GM12864 (cell line): Measurements from ENCODE around the gene C5.

ENCODE experiments used
- DNase-seq: peaks from one replicate; pipeline ENCODE4 v3.0.0-alpha.2; 2011; ENCODE audit warnings: low read depth
- H3K4me3 ChIP-seq: 2 replicates; pipeline ENCODE4 v1.5.1; 2011; ENCODE audit warnings: mild to moderate bottlenecking, low read depth, low read length, control low read depth
- TF ChIP-seq, protein P1 (sequence below): IDR thresholded peaks from 2 replicates; pipeline ENCODE4 v1.5.1; 2011; ENCODE audit warnings: low read depth, mild to moderate bottlenecking, moderate library complexity, low read length, control low read depth, inconsistent platforms; ENCODE audit errors: missing control alignments

Gene C5

DNA sequence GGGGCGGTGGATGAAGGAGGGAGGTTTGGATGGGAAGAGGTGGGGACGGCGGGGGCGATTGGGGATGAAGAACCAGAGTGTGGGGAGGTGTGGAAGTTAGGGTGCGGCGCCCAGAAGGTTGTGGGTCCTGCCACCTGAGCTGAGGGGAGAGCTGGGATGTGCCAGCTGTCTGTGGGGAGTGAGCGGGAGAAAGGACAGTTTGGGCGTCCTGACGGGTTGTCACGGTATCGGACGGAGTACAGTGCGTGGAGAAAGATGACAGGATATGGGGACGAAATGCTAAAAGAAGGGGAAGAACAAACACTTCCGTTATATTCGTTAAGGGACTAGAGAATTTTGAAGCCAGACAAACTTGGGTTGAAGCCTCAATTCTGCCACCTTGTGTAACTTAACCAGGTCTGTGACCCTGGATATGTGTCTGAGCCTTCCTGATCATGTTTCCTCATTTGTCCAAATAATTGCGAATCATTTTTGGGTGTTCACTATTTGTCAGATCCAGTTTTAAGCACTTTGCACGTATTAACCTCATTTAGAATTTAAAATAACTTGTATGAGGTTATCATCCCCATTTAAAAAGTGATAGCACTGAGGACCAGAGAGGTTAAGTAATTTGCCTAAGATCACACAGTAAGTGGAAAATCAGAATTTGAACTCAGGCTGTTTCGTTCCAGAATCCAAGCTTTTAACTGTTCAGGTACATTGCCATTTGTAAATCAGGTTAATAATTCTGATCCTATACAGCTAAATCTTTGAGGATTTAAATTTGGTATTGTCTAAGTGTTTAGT lies 25.4 kb upstream of the C5 start:
- peak; percentile 35 for DNase-seq
- TF ChIP-seq, protein P1, sequence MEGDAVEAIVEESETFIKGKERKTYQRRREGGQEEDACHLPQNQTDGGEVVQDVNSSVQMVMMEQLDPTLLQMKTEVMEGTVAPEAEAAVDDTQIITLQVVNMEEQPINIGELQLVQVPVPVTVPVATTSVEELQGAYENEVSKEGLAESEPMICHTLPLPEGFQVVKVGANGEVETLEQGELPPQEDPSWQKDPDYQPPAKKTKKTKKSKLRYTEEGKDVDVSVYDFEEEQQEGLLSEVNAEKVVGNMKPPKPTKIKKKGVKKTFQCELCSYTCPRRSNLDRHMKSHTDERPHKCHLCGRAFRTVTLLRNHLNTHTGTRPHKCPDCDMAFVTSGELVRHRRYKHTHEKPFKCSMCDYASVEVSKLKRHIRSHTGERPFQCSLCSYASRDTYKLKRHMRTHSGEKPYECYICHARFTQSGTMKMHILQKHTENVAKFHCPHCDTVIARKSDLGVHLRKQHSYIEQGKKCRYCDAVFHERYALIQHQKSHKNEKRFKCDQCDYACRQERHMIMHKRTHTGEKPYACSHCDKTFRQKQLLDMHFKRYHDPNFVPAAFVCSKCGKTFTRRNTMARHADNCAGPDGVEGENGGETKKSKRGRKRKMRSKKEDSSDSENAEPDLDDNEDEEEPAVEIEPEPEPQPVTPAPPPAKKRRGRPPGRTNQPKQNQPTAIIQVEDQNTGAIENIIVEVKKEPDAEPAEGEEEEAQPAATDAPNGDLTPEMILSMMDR: peak; percentile 24
- peak overlapping the region; percentile 82 for H3K4me3 ChIP-seq

DNA sequence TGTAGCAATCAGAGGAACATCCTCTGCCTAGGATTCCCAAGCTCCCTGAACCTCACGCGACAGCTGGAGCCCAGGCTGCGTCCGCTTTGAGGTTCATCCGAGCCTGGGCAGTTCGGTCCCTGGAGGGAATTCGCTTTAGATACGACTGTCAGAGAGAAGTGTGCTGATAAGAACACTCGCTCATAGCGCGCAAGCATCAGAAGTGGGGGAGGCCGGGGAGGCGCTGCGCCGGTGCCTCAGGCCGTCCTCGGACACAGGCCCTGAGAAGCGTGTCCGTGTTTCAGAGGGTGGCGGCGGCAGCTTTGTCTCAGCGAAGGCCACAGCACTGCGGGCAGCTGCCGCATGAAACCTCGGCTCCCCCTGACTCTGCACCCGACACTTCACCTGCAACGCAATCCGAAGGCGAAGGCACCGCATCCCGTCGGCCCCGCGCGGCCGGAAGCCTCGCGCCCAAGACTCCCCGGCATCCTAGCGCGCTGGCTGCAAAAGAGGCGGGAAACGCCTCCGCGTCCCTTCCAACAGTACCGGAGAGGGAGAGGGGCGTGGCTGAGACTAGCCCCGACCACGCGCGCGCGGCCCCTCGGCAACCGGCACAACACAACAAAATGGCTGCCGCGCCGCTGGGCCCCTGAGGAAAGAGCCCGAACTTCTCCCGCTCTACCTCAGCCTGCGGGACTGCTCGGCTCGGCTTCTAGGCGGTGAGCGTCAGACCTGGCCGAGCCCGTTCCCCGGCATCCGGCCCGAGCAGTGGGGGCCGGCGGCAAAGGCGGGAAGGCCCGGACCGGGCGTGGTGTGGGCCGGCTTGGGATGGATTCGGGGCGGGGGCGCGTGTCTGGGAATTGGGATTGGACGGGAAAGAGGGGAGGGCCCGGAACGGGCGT lies 24.5 kb upstream of the C5 start, which contains the start of gene CNTRL:
CNTRL (plus strand) TSS at position 586 of the 881 bp plus-strand sequence. CDS start 13,372 bp downstream, outside the sequence.
- peak; percentile 65 for DNase-seq
- TF ChIP-seq, protein P1: no peak
- peak within 1 kb of the TSS; percentile 82 for H3K4me3 ChIP-seq

DNA sequence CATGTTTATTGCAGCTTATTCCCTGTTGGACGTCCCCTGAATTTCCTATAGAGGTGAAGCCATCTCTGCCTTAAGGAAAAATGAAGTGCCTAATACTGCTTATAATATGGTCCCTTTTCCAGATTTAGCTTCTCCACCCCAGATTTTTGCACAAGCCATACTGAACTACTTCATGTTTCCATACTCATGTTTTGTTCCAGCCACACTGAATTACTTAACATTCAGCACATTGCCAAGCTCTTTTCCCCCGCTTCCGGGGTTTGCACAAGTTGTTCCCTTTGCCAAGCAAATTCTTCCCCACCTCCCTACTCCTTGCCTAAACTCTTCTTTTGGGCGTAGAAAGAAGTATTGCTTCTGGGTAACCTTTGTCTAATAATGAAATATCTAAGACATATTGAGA lies 23.0 kb upstream of the C5 start:
- DNase-seq: no peak
- H3K4me3 ChIP-seq: no peak overlapping the region
- TF ChIP-seq, protein P1: no peak

DNA sequence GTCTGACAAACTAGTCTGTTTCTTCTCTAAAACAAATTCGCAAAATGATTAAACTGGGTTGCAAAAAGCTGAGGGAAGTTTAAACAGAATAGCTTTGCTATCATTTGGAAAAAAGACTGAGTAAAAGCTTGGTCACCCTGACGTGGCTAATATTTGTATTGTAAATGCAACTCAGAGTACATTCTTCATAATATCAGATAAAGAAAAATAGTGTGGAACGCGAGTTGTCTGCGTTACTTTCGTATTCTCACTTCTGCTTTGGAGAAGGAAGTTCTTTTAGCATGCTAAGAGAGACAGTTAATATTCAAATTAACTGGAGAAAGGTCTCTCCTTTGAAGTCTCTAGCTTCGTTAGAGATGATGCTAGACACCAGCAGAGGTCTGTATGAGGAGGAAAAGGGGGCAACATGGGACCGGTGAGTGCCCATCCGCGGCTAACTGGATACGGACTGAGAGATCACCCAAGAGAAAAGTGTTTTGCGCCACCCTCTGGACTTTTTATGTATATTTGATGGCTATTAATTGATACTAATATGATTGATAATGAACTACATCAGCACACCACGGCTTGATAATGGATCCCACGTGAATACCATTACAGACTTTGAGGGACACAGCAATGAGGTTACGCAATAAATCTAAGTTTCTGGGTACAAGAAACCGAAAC lies 21.8 kb upstream of the C5 start:
- peak overlapping the region; percentile 52 for H3K4me3 ChIP-seq
- TF ChIP-seq, protein P1: peak; percentile 25
- DNase-seq: peak; percentile 62

DNA sequence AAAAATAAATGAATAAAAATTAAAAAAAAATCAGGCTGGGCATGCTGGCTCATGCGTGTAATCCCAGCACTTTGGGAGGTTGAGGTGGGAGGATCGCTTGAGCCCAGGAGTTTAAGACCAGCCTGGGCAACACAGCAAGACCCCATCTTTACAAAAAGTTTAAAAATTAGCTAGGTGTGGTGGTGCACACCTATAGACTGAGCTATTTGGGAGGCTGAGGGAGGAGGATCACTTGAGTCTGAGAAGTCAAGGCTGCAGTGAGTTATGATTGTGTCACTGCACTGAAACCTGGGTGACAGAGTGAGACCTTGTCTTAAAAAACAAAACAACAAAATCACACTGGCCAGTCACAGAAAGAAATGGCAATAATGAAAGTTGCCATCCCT lies 21.3 kb upstream of the C5 start:
- peak; percentile 38 for DNase-seq
- H3K4me3 ChIP-seq: peak overlapping the region; percentile 52
- TF ChIP-seq, protein P1: no peak

DNA sequence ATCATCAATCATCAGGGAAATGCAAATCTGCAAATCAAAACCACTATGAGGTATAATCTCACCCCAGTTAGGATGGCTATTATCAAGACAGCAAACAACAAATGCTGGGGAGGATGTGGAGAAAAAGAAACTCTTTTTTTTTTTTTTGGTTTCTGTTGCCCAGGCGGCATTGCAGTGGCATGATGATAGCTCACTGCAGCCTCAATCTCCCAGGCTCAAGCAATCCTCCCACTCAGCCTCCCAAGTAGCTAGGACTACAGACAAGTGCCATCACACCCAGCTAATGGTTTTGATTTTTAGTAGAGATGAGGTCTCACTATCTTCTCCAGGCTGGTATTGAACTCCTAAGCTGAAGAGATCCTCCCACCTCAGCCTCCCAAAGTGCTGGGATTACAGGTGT lies 19.3 kb upstream of the C5 start:
- H3K4me3 ChIP-seq: no peak overlapping the region
- no peak for DNase-seq
- TF ChIP-seq, protein P1: no peak
